GM21447 (cell line): ENCODE results near the gene AKT2.

ENCODE experiments used
- ATAC-seq: cut with Tn5 transposase; IDR thresholded peaks from one replicate; pipeline ENCODE4 v1.9.1; 2021; ENCODE audit not compliant: unreplicated experiment

AKT2 gene

GRCh38 chr19:40274585-40275544, 10.3 kb downstream of the AKT2 start:
- no peak for ATAC-seq

GRCh38 chr19:40273469-40274360, 11.4 kb downstream of the AKT2 start:
- ATAC-seq: no peak

DNA sequence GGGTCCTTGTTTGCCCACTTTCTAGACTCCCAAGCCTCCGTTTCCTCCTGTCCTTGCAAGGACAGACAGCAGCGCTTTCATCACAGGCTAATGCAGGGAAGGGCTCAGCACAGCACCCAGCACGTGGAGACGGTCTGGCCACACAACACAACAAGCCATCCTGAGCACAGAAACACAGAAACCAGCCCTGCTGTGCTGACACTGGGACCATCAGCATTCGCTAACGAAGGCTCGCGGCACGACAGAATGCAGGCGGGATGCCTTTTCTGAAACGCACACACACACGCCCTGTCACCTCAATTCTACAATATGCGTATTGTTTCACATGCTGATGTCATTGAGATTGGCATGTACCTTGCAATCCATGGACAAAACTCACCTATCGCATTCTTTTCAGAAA, 12.9 kb downstream of the AKT2 start:
- no peak for ATAC-seq

GRCh38 chr19:40271706-40272105, 13.4 kb downstream of the AKT2 start:
- ATAC-seq: no peak

GRCh38 chr19:40270362-40271089, 14.6 kb downstream of the AKT2 start:
- no peak for ATAC-seq

DNA sequence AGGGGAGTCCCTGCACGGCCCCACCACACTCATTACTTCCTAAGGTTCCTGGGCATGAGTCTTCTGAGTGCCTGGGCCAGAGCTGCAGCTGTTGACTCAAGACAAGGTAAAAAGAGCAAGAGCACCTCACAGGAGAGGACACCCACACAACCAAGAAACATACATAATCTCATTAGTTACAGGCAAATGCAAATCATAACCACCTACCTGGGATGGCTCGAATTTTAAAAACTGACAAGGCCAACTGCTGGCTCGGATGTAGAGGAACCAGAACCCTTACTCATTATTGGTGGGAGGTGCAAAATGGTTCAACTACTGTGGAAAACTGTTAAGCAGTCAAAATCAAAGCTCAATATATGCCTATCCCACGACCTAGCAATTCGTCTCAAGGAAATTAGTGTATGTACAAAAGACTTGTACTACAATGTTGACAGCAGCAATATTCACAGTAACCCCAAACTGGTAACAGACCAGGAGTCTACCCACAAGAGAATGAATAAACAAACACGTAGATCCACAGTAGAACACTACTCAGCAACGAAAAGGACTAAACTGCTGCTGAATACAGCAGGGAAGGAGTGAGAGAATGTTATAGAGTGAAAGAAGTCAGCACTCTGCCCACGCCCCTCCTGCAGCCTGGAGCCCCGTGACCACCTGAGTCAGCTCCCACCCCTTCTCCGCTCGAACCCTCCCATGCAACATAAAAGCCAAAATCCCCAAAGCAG, 15.8 kb downstream of the AKT2 start:
- ATAC-seq: no peak

DNA sequence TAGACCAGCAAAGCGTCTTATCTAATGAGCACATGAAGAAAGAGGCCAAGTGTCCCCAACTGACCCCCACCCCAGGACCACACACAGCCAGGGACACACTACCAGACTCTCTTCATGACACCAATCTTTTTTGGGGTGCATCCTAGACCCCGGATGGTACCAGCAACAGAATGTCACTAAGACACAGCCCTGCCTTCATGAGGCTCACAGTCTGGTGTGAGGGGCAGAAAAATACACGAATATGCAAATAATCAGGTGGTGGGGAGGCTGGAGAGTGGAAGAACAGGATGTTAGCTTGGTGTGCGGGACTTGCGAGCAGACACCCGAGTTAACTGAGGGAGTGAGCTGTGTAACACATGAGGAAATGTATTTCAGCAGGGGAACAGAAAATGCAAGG, 17.5 kb downstream of the AKT2 start:
- ATAC-seq: no peak

DNA sequence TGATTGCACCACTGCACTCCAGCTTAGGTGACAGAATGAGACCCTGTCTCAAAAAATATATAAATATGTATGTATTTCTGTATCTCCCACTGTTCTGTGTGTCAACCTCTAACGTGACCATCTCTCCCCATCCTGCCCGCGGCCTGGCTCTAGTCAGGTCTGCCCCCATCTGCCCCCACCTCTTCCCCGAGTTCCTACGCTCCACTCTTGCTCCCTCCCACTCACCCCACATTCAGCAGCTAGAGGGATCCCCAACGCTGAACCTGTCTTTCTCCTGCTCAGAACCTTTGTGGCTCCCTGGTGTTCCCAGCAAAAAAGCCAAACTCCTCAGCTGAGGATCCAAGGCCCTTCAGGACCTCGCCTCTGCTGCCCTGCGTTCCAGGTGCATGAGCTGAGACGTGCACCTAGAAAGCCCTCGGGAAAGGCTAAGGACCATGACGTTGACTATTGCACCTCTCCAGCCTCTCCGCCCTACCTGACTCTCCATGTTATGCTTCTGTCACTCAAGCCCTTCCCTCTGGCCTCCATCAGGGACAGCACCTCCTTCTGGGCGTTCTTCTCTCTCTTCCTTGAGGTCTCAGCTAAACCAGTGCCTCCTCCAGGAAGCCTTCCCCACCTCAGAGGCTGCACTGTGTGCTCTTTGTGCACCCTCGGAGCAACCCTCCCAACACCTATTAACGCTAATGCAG, 18.1 kb downstream of the AKT2 start:
- ATAC-seq: no peak

DNA sequence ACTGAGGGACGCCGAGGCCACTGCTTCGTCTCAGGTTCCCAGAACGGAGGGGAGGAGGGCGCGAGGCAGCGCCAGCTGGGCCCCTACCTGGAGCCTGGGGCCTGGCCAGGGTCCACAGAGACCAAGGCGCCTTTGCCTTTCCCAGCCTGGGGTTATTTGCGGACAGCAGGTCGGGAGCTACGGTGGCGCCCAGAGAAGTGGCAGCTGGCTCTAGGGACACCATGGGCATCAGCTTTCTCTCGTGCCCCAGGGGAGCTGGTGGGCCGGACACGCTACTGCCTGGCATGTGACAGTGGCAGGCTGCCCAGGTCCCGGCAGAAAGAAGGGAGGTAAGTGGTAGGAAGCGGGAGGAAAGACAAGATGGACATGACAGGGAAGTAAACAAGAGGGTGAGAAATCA, 19.0 kb downstream of the AKT2 start:
- no peak for ATAC-seq

GRCh38 chr19:40265763-40266099, 19.4 kb downstream of the AKT2 start:
- ATAC-seq: no peak

DNA sequence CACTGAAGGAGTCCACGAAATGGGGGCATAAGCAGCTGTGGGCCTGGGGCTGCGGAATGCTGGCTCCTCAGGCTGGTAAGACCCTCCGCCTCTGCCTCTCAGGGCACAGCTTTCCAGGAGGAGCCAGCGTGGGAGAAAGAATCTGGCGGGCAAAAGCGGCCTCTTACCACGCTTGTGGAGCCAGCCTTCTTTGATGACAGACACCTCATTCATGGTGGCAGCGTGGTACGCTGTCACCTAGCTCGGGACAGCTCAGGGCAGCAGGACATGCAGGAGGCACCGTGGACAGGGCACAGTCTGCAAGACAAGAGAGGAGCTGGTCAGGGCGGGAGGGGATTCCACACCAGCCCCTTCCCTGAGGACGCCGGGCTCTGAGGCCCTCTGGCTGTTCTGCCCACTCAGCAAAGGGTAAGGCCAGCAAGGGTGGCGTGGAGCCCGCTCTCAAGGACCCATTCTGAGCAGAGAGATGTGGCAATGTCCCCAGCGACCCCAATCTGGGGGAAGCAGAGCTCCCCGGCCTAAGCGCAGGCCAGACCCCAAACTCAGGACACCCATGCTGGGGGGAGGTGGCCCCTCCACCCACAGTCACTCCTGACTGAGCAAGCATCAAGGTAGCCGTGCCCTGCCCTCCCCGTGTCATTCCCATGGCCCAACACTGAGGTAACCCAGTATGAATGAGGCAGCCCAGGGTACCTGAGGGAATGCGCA, 19.9 kb downstream of the AKT2 start:
- ATAC-seq: no peak

- ATAC-seq: no peak
Observed at GRCh38 chr19:40264314-40265054, 20.7 kb downstream of the AKT2 start.

DNA sequence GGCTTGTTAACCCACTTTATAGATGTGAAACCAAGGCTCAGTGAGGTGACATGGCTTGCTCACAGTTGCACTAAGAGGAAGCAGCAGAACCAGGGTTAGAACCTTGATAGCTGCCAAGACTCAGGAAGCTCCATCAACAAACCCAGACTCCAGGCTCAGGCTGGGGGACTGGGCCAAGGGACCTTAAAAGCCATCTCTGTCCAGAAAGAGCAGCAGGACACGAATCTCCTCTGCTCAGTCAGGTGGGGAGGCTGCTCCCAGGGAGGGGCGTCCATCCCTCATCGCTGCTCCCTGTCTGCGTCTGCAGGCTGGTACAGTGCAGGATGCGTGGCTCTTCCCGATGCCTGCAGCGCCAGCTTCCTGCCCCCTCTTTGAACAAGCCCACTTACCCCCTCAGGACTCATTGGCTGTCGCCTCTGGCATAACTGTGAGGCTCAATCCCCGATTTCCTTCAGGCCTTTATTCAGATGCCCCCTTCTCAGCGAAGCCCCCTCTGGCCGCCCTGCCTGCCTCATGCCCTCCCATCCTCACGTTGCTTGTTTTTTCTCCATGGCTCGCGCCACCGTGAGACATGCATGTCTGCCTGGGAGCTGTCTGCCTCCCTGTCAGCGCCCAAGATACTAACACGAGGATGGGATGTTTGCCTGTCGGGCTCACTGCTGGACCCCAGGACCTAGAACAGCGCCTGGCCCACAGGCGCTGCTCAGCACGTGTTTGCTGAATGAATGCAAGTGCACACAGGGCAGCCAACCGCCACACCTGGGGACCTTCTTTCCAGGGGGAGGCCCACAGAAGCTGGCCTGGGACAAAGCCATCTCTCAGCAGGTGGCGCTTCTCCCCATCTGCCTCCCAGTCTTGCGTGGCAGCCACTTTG, 21.5 kb downstream of the AKT2 start:
- ATAC-seq: no peak

GRCh38 chr19:40262422-40262821, 22.7 kb downstream of the AKT2 start:
- ATAC-seq: no peak

DNA sequence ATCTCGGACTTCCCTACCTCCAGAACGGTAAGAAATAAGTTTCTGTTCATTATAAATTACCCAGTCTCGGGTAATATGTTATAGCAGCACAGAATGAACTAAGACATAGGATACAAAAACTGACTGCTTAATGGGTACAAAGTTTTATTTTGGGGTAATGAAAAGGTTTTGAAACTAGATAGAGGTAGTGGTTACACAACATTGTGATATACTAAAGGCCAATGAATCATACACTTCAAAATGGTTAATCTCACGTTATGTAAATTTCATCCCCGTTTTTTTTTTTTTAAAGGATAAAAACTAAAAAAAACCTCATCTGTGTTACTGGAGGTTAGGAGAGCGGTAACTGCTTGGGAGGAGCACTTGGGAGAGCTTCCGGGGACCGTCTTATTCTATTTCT, 23.5 kb downstream of the AKT2 start:
- ATAC-seq: no peak

DNA sequence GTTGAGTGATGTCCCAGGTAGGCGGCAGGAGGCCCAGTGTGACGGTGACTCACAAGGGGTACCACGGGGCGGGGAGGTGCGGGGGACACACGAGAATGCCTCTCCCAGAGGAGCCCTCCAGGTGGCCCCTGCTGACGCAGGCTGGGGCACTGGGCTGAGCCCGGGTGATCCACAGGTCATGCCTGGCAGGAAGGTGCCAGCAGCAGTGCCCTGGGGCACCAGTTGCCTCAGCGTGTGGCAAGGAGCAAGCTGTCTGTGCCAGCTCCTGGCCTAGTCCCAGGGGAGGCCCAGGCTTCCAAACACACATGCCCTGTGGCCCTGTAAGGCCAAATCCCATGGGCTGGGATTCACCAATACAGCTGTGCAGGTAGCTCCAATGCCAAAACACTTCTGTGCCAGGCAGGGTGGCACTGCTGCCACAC, 28.0 kb downstream of the AKT2 start:
- ATAC-seq: no peak

DNA sequence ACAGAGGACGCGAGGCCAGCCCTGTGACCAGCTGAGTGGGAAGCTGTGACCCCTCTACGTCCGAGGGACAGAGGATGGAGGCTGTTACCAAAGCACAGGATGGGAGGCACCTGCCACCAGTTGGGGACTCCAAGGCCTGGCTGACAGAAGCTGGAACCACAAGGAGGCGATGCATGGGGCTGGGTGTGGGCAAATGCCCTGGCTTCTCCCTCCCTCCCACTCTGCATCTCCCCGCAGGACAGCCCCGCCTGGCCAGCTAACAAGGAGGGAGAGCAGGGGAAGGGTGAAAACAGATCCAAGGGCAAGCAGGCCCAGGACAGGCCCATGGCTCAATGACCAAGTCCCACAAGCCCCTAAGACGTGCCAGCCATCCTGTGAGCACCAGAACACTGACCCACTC, 28.6 kb downstream of the AKT2 start:
- ATAC-seq: no peak
